DMS 273 (cell line): Measurements from ENCODE around the gene DUSP7.
A peak's percentile ranks its signal among the peaks of the same experiment; 100 is the strongest.

Experiments
- DNase-seq: peaks from one replicate; lab custom pipeline; 2025; ENCODE audit not compliant: unreplicated experiment; lab: John Stamatoyannopoulos, UW

DUSP7 gene

GRCh38 chr3:52086976-52087663 lies 30.7 kb upstream of the DUSP7 start:
- no peak for DNase-seq

GRCh38 chr3:52086461-52086860 lies 30.1 kb upstream of the DUSP7 start:
- DNase-seq: no peak

GRCh38 chr3:52085681-52086282 lies 29.4 kb upstream of the DUSP7 start:
- DNase-seq: no peak

GRCh38 chr3:52084954-52085680 lies 28.7 kb upstream of the DUSP7 start:
- DNase-seq: peak; percentile 8

- no peak for DNase-seq
These were observed 28.0 kb upstream of the DUSP7 start for GRCh38 chr3:52084216-52084945.

GRCh38 chr3:52083556-52084087 lies 27.3 kb upstream of the DUSP7 start:
- no peak for DNase-seq

- DNase-seq: no peak
These were observed 26.6 kb upstream of the DUSP7 start for GRCh38 chr3:52082951-52083350.

- no peak for DNase-seq
These were observed 24.7 kb upstream of the DUSP7 start for GRCh38 chr3:52080830-52081719.

GRCh38 chr3:52079958-52080357 lies 23.6 kb upstream of the DUSP7 start:
- DNase-seq: no peak

- no peak for DNase-seq
These were observed 22.6 kb upstream of the DUSP7 start for GRCh38 chr3:52078781-52079560.

- DNase-seq: no peak
These were observed 21.6 kb upstream of the DUSP7 start for GRCh38 chr3:52077925-52078324.

- DNase-seq: no peak
These were observed 20.8 kb upstream of the DUSP7 start for GRCh38 chr3:52076896-52077780.

- no peak for DNase-seq
These were observed 17.1 kb upstream of the DUSP7 start for GRCh38 chr3:52073490-52073889.

GRCh38 chr3:52072471-52072870 lies 16.1 kb upstream of the DUSP7 start:
- DNase-seq: no peak

GRCh38 chr3:52072020-52072419 lies 15.6 kb upstream of the DUSP7 start:
- no peak for DNase-seq

GRCh38 chr3:52070724-52071621 lies 14.6 kb upstream of the DUSP7 start:
- DNase-seq: no peak

GRCh38 chr3:52069855-52070254 lies 13.5 kb upstream of the DUSP7 start:
- no peak for DNase-seq

GRCh38 chr3:52069135-52069534 lies 12.8 kb upstream of the DUSP7 start:
- DNase-seq: no peak
